HL-60 (cell line): ENCODE data around the gene ITPRID1.

Experiments used
- DNase-seq, 2 experiments: peaks; one replicate each; pipeline ENCODE4 v3.0.0-alpha.2; 2010 to 2020; ENCODE audit warnings: low read depth in 1 of 2, low spot score in 1 of 2
- H3K27ac ChIP-seq: fragments of 250-450 bp; sonication (Bioruptor Pico); replicated peaks from 2 replicates; pipeline ENCODE4 v1.5.1; 2020; ENCODE audit warnings: mild to moderate bottlenecking, moderate library complexity
- H3K27me3 ChIP-seq: fragments of 250-450 bp; sonication (Bioruptor Pico); 2 replicates; pipeline ENCODE4 v1.5.1; 2021; ENCODE audit warnings: mild to moderate bottlenecking, moderate library complexity; ENCODE audit not compliant: insufficient read depth, poor library complexity, severe bottlenecking
- H3K4me3 ChIP-seq: replicated peaks from 2 replicates; pipeline ENCODE4 v1.5.1; 2011; ENCODE audit warnings: mild to moderate bottlenecking, control low read depth, low read length; ENCODE audit not compliant: insufficient read depth
- GABPA ChIP-seq: IDR thresholded peaks from 2 replicates; pipeline ENCODE4 v1.6.1; 2012; ENCODE audit warnings: low read depth
- POLR2AphosphoS5 ChIP-seq: IDR thresholded peaks from 2 replicates; pipeline ENCODE4 v1.6.1; 2012; ENCODE audit warnings: low read depth
- SPI1 ChIP-seq: IDR thresholded peaks from 2 replicates; pipeline ENCODE4 v1.6.1; 2012; ENCODE audit warnings: low read depth, mild to moderate bottlenecking, borderline replicate concordance
- TF ChIP-seq, protein P1 (sequence below): IDR thresholded peaks from 2 replicates; pipeline ENCODE4 v1.6.1; 2012; ENCODE audit warnings: low read depth; ENCODE audit not compliant: insufficient replicate concordance
- TF ChIP-seq, protein P2 (sequence below): IDR thresholded peaks from one replicate; pipeline ENCODE4 v1.5.1; 2011; ENCODE audit warnings: low read length, control low read depth, inconsistent platforms; ENCODE audit not compliant: insufficient read depth

The ITPRID1 gene

DNA sequence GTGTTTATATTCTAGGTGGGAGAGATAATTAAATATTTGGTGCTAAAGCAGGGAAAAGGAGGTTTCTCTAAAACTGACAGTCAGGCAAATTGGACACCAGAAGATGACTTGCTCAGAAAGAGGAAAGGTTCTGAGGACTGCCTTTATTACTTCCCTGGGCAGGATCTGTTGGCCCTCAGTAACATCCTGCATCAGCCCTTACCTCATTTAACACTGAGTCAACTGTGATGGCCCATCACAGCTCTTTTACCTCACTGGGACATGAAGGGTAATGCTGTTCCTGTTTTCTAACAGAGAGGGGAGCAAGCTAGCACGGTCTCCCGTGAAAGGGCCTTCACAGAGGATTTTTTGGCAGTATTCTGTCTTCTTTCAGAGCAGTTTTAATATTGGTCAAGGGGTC, 185.2 kb downstream of the ITPRID1 start:
- TF ChIP-seq GABPA: no peak
- no peak for TF ChIP-seq SPI1
- no peak for TF ChIP-seq POLR2AphosphoS5
- TF ChIP-seq, protein P1, sequence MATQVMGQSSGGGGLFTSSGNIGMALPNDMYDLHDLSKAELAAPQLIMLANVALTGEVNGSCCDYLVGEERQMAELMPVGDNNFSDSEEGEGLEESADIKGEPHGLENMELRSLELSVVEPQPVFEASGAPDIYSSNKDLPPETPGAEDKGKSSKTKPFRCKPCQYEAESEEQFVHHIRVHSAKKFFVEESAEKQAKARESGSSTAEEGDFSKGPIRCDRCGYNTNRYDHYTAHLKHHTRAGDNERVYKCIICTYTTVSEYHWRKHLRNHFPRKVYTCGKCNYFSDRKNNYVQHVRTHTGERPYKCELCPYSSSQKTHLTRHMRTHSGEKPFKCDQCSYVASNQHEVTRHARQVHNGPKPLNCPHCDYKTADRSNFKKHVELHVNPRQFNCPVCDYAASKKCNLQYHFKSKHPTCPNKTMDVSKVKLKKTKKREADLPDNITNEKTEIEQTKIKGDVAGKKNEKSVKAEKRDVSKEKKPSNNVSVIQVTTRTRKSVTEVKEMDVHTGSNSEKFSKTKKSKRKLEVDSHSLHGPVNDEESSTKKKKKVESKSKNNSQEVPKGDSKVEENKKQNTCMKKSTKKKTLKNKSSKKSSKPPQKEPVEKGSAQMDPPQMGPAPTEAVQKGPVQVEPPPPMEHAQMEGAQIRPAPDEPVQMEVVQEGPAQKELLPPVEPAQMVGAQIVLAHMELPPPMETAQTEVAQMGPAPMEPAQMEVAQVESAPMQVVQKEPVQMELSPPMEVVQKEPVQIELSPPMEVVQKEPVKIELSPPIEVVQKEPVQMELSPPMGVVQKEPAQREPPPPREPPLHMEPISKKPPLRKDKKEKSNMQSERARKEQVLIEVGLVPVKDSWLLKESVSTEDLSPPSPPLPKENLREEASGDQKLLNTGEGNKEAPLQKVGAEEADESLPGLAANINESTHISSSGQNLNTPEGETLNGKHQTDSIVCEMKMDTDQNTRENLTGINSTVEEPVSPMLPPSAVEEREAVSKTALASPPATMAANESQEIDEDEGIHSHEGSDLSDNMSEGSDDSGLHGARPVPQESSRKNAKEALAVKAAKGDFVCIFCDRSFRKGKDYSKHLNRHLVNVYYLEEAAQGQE: no peak
- TF ChIP-seq, protein P2, sequence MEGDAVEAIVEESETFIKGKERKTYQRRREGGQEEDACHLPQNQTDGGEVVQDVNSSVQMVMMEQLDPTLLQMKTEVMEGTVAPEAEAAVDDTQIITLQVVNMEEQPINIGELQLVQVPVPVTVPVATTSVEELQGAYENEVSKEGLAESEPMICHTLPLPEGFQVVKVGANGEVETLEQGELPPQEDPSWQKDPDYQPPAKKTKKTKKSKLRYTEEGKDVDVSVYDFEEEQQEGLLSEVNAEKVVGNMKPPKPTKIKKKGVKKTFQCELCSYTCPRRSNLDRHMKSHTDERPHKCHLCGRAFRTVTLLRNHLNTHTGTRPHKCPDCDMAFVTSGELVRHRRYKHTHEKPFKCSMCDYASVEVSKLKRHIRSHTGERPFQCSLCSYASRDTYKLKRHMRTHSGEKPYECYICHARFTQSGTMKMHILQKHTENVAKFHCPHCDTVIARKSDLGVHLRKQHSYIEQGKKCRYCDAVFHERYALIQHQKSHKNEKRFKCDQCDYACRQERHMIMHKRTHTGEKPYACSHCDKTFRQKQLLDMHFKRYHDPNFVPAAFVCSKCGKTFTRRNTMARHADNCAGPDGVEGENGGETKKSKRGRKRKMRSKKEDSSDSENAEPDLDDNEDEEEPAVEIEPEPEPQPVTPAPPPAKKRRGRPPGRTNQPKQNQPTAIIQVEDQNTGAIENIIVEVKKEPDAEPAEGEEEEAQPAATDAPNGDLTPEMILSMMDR: no peak
- peaks cover 9% of the 10 kb centered on the region for H3K27me3 ChIP-seq
- no peak for DNase-seq

DNA sequence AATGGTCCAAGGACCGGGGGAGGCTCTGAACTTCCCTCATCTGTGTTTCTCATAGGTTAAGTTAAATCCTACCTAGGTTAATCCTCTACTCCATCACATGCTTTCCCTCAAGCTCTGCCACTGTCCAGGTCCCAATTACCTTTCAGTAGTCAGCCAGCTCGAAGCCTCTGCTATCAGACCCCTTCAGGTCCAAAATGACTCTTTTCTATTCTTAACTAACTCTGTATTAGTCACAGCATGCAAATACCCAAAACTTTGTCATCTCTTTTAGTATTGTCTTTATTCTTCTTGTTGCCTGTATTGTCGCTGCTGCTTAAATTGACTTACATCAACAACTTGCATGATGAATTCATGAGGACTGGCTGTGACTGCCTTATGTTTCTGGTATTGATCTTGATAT, 188.5 kb downstream of the ITPRID1 start:
- TF ChIP-seq, protein P1: no peak
- TF ChIP-seq GABPA: no peak
- TF ChIP-seq SPI1: no peak
- TF ChIP-seq, protein P2: no peak
- no peak for TF ChIP-seq POLR2AphosphoS5

More for the DNA sequence above, 185.2 kb downstream of the ITPRID1 start:
- no peak overlapping the region for H3K4me3 ChIP-seq
- H3K27ac ChIP-seq: no peak overlapping the region

DNA sequence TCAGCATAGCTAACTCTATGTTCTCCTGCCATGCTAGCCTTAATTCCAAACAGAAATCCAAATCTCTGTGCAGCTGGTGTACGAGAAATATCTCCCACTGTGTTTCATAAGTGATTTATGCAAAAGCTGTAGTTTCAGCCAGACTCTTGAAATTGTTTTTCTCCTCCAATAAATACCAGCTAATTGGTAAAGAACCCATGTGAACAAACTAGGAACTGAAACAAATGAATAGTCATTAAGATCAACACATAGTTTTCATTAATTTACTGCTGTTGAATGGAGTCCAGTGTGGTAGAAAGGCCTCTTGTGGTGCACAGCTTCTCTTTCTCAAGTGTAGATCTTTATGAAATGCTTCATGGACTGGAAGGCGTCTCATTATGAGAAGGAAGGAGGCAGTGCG, 191.5 kb downstream of the ITPRID1 start:
- no peak overlapping the region for H3K4me3 ChIP-seq
- TF ChIP-seq POLR2AphosphoS5 (no peak), GABPA (no peak), SPI1 (no peak)
- TF ChIP-seq, protein P2: no peak
- TF ChIP-seq, protein P1: no peak
- H3K27ac ChIP-seq: no peak overlapping the region
- peaks cover 6% of the 10 kb centered on the region for H3K27me3 ChIP-seq
- DNase-seq: no peak

More for the DNA sequence above, 188.5 kb downstream of the ITPRID1 start:
- DNase-seq: no peak
- no peak overlapping the region for H3K4me3 ChIP-seq
- H3K27me3 ChIP-seq: peaks cover 8% of the 10 kb centered on the region
- H3K27ac ChIP-seq: no peak overlapping the region
